Measurements from ENCODE around the gene HLA-A. TPM values are rescaled to one million over a fixed set of nuclear protein-coding genes. Genes with fewer than 3 reads are reported as not detected.
A peak's percentile ranks its signal among the peaks of the same experiment; 100 is the strongest.

Gene HLA-A
- total and polyA plus RNA-seq, 7 donors = 279 to 2,938 (median 402) TPM

- H3K27ac ChIP-seq = no peak overlapping the region
- no peak overlapping the region for H3K4me3 ChIP-seq
- no peak for DNase-seq
- H3K27me3 ChIP-seq = no peaks in the 10 kb centered on the region
- intact Hi-C loops (cut with DNase I) = loop anchor here (10.0 kb wide), 1 partner anchor 215 kb away; no protein-coding TSS in a partner anchor
- TF ChIP-seq, protein P1, sequence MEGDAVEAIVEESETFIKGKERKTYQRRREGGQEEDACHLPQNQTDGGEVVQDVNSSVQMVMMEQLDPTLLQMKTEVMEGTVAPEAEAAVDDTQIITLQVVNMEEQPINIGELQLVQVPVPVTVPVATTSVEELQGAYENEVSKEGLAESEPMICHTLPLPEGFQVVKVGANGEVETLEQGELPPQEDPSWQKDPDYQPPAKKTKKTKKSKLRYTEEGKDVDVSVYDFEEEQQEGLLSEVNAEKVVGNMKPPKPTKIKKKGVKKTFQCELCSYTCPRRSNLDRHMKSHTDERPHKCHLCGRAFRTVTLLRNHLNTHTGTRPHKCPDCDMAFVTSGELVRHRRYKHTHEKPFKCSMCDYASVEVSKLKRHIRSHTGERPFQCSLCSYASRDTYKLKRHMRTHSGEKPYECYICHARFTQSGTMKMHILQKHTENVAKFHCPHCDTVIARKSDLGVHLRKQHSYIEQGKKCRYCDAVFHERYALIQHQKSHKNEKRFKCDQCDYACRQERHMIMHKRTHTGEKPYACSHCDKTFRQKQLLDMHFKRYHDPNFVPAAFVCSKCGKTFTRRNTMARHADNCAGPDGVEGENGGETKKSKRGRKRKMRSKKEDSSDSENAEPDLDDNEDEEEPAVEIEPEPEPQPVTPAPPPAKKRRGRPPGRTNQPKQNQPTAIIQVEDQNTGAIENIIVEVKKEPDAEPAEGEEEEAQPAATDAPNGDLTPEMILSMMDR (IDR thresholded peaks at IDR 0.05) = no peak
- TF ChIP-seq POLR2AphosphoS5 (IDR thresholded peaks at IDR 0.05) (no peak), POLR2A (IDR thresholded peaks at IDR 0.05) (no peak), EP300 (IDR thresholded peaks at IDR 0.05) (no peak)
- peaks cover 0 to 11% (median 0%) of the 10 kb centered on the region in 4 donors for H3K4me1 ChIP-seq
- no peaks in the 10 kb centered on the region for H3K36me3 ChIP-seq
- 63 to 93% methylated on average over 7 of the region's 7 CpGs for WGBS, 2 donors
- H3K9me3 ChIP-seq = no peaks in the 10 kb centered on the region
Measured at GRCh38 chr6:29949934-29950333, 7.6 kb downstream of the HLA-A start.

GRCh38 chr6:29951882-29952281 lies 9.6 kb downstream of the HLA-A start:
- no peak overlapping the region for H3K4me3 ChIP-seq
- DNase-seq = no peak
- H3K4me1 ChIP-seq = peaks cover 0 to 11% (median 0%) of the 10 kb centered on the region in 4 donors
- H3K27me3 ChIP-seq = no peaks in the 10 kb centered on the region
- no peak overlapping the region for H3K27ac ChIP-seq
- 64 to 89% methylated on average over 3 of the region's 3 CpGs for WGBS, 2 donors
- H3K9me3 ChIP-seq = no peaks in the 10 kb centered on the region
- TF ChIP-seq EP300 (IDR thresholded peaks at IDR 0.05) (no peak), POLR2AphosphoS5 (IDR thresholded peaks at IDR 0.05) (no peak), POLR2A (IDR thresholded peaks at IDR 0.05) (no peak)
- TF ChIP-seq, protein P1 (IDR thresholded peaks at IDR 0.05) = no peak
- H3K36me3 ChIP-seq = no peaks in the 10 kb centered on the region
- intact Hi-C loops (cut with DNase I) = no loop called here

GRCh38 chr6:29953001-29953441 lies 10.7 kb downstream of the HLA-A start:
- intact Hi-C loops (cut with DNase I) = no loop called here
- peak overlapping the region in 1 of 4 donors; percentile 20 for H3K27ac ChIP-seq
- no peak overlapping the region for H3K4me3 ChIP-seq
- no peaks in the 10 kb centered on the region for H3K36me3 ChIP-seq
- WGBS, 2 donors = 81 to 87% methylated on average over 3 of the region's 3 CpGs
- peaks cover 0 to 11% (median 0%) of the 10 kb centered on the region in 4 donors for H3K4me1 ChIP-seq
- no peaks in the 10 kb centered on the region for H3K27me3 ChIP-seq
- TF ChIP-seq EP300 (IDR thresholded peaks at IDR 0.05) (no peak), POLR2AphosphoS5 (IDR thresholded peaks at IDR 0.05) (peak in 1 of 4 donors; percentile 10)
- no peak for DNase-seq
- H3K9me3 ChIP-seq = no peaks in the 10 kb centered on the region

GRCh38 chr6:29953686-29954085 lies 11.4 kb downstream of the HLA-A start:
- no peak overlapping the region for H3K4me3 ChIP-seq
- H3K9me3 ChIP-seq = no peaks in the 10 kb centered on the region
- H3K27ac ChIP-seq = peak overlapping the region in 1 of 4 donors; percentile 20
- peaks cover 0 to 11% (median 0%) of the 10 kb centered on the region in 4 donors for H3K4me1 ChIP-seq
- DNase-seq = no peak
- no peaks in the 10 kb centered on the region for H3K27me3 ChIP-seq
- intact Hi-C loops (cut with DNase I) = loop anchor here (2.0 kb wide), 1 partner anchor 155 kb away; no protein-coding TSS in a partner anchor
- no peaks in the 10 kb centered on the region for H3K36me3 ChIP-seq
- TF ChIP-seq POLR2AphosphoS5 (IDR thresholded peaks at IDR 0.05) (no peak), POLR2A (IDR thresholded peaks at IDR 0.05) (no peak), EP300 (IDR thresholded peaks at IDR 0.05) (no peak)
- TF ChIP-seq, protein P1 (IDR thresholded peaks at IDR 0.05) = no peak
- whole genome bisulfite sequencing, 2 donors = 64 to 81% methylated on average over 2 of the region's 2 CpGs

DNA sequence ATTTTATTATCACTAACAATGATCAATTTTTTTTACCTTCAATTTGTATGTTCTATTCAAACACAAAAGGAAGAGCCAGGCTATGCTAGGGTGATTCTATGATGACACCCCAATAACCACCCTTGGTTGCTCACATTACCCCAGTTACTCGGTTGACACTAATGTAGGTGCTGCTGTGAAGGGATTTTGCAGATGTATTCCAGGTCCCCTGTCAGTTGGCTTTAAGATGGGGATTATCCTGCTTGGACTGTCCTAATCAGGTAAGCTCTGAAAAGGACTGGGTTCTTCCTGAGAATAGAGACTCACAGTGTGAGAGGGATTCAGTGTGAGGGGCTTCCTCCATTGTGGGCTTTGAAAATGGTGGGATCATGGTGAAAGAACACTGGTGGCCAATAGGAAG lies 11.9 kb downstream of the HLA-A start:
- WGBS, 2 donors = 0 to 87% methylated on average over 1 of the region's 1 CpG
- no peak for TF ChIP-seq EP300 (IDR thresholded peaks at IDR 0.05)
- TF ChIP-seq, protein P1 (IDR thresholded peaks at IDR 0.05) = no peak
- no peak for TF ChIP-seq POLR2AphosphoS5 (IDR thresholded peaks at IDR 0.05)
- TF ChIP-seq POLR2A (IDR thresholded peaks at IDR 0.05) = no peak
- no peak overlapping the region for H3K27ac ChIP-seq
- no peaks in the 10 kb centered on the region for H3K27me3 ChIP-seq
- no peaks in the 10 kb centered on the region for H3K9me3 ChIP-seq
- H3K36me3 ChIP-seq = no peaks in the 10 kb centered on the region
- peaks cover 0 to 11% (median 0%) of the 10 kb centered on the region in 4 donors for H3K4me1 ChIP-seq
- intact Hi-C loops (cut with DNase I) = loop anchor here (2.0 kb wide), 1 partner anchor 155 kb away; no protein-coding TSS in a partner anchor
- DNase-seq = no peak
- H3K4me3 ChIP-seq = no peak overlapping the region

Measured in sigmoid colon (tissue), 7 donors.